Muscle layer of colon (tissue), 2 donors: ENCODE data around the gene DNAH1.
"Not testable (repeated sequence)": the region's sequence is repeated elsewhere in the genome, so short reads cannot be mapped to it uniquely, and the experiment has no call there.

ENCODE experiments used
- H3K27ac ChIP-seq: one replicate; pipeline ENCODE4 v1.7.0; 2013; ENCODE audit warnings: low read depth, mild to moderate bottlenecking, low read length, moderate library complexity
- H3K27me3 ChIP-seq, 2 donors: one replicate each; pipeline ENCODE4 v1.7.0; 2013; ENCODE audit warnings: low read length in 2 of 2, mild to moderate bottlenecking in 2 of 2; ENCODE audit not compliant: insufficient read depth in 2 of 2, control insufficient read depth in 1 of 2
- H3K36me3 ChIP-seq: one replicate; pipeline ENCODE4 v1.7.0; 2013; ENCODE audit warnings: mild to moderate bottlenecking, low read length; ENCODE audit not compliant: insufficient read depth
- H3K4me1 ChIP-seq: one replicate; pipeline ENCODE4 v1.7.0; 2013; ENCODE audit warnings: mild to moderate bottlenecking, low read length; ENCODE audit not compliant: insufficient read depth
- H3K4me3 ChIP-seq, 2 donors: one replicate each; pipeline ENCODE4 v1.7.0; 2013; ENCODE audit warnings: low read length in 2 of 2, low read depth in 1 of 2, mild to moderate bottlenecking in 1 of 2, moderate library complexity in 1 of 2
- H3K9ac ChIP-seq: one replicate; pipeline ENCODE4 v1.7.0; 2013; ENCODE audit warnings: low read length
- H3K9me3 ChIP-seq: one replicate; pipeline ENCODE4 v1.7.0; 2013; ENCODE audit warnings: mild to moderate bottlenecking, low read length
- donor health status: abdominal sarcoma.
- donor health status: Adenocarcinoma of cecum.

DNAH1 gene

GRCh38 chr3:52315977-52316764 lies at the start of gene DNAH1:
Gene DNAH1, plus strand, starts transcription at chr3:52316319. Its CDS starts 6,124 bp downstream, at chr3:52322443.
- Histone ChIP-seq H3K9ac (no peak within 1 kb of the TSS), H3K27me3 (no peaks in the 10 kb centered on the region), H3K4me3 (peak within 1 kb of the TSS in 1 of 2 donors; percentile 63), H3K9me3 (no peaks in the 10 kb centered on the region), H3K4me1 (no peaks in the 10 kb centered on the region), H3K27ac (no peak within 1 kb of the TSS), H3K36me3 (no peaks in the 10 kb centered on the region)

- Histone ChIP-seq H3K9ac (no peak overlapping the region), H3K27me3 (no peaks in the 10 kb centered on the region), H3K4me3 (no peak overlapping the region), H3K9me3 (no peaks in the 10 kb centered on the region), H3K36me3 (peaks cover 55% of the 10 kb centered on the region), H3K4me1 (peaks cover 26% of the 10 kb centered on the region), H3K27ac (no peak overlapping the region)
These were observed 48.1 kb upstream of the DNAH1 start for GRCh38 chr3:52268036-52268435.

GRCh38 chr3:52269776-52270175 lies 46.3 kb upstream of the DNAH1 start:
- H3K36me3 ChIP-seq: peaks cover 38% of the 10 kb centered on the region
- no peaks in the 10 kb centered on the region for H3K9me3 ChIP-seq
- no peak overlapping the region for H3K4me3 ChIP-seq
- H3K4me1 ChIP-seq: peaks cover 34% of the 10 kb centered on the region
- no peaks in the 10 kb centered on the region for H3K27me3 ChIP-seq
- no peak overlapping the region for H3K9ac ChIP-seq
- no peak overlapping the region for H3K27ac ChIP-seq

- H3K27ac ChIP-seq: no peak overlapping the region
- H3K9me3 ChIP-seq: no peaks in the 10 kb centered on the region
- no peak overlapping the region for H3K4me3 ChIP-seq
- H3K4me1 ChIP-seq: peaks cover 34% of the 10 kb centered on the region
- no peak overlapping the region for H3K9ac ChIP-seq
- H3K27me3 ChIP-seq: no peaks in the 10 kb centered on the region
- peaks cover 36% of the 10 kb centered on the region for H3K36me3 ChIP-seq
These were observed 45.8 kb upstream of the DNAH1 start for GRCh38 chr3:52270252-52270754.

GRCh38 chr3:52272172-52272571 lies 43.9 kb upstream of the DNAH1 start:
- not testable (repeated sequence) for H3K9ac ChIP-seq, H3K4me3 ChIP-seq, H3K9me3 ChIP-seq, H3K27ac ChIP-seq, H3K27me3 ChIP-seq
- Histone ChIP-seq H3K4me1 (peaks cover 41% of the 10 kb centered on the region), H3K36me3 (peaks cover 21% of the 10 kb centered on the region)

GRCh38 chr3:52272831-52273230 lies 43.3 kb upstream of the DNAH1 start:
- no peak overlapping the region for H3K27ac ChIP-seq
- H3K4me3 ChIP-seq: no peak overlapping the region
- H3K27me3 ChIP-seq: no peaks in the 10 kb centered on the region
- peaks cover 41% of the 10 kb centered on the region for H3K4me1 ChIP-seq
- no peaks in the 10 kb centered on the region for H3K9me3 ChIP-seq
- H3K9ac ChIP-seq: no peak overlapping the region
- peaks cover 14% of the 10 kb centered on the region for H3K36me3 ChIP-seq

- H3K4me1 ChIP-seq: peaks cover 51% of the 10 kb centered on the region
- not testable (repeated sequence) for H3K27me3 ChIP-seq, H3K27ac ChIP-seq, H3K9me3 ChIP-seq, H3K4me3 ChIP-seq, H3K9ac ChIP-seq, H3K36me3 ChIP-seq
These were observed 41.3 kb upstream of the DNAH1 start for GRCh38 chr3:52274781-52275180.

- Histone ChIP-seq H3K9ac (peak overlapping the region; percentile 67), H3K36me3 (no peaks in the 10 kb centered on the region), H3K27ac (peak overlapping the region; percentile 96), H3K4me3 (peak overlapping the region; percentile 59 to 94), H3K4me1 (peaks cover 32% of the 10 kb centered on the region), H3K27me3 (no peaks in the 10 kb centered on the region), H3K9me3 (no peaks in the 10 kb centered on the region)
These were observed 38.8 kb upstream of the DNAH1 start for GRCh38 chr3:52277071-52277964.

GRCh38 chr3:52277972-52278509 lies 38.1 kb upstream of the DNAH1 start:
- H3K9ac ChIP-seq: peak overlapping the region; percentile 67
- H3K36me3 ChIP-seq: no peaks in the 10 kb centered on the region
- H3K27me3 ChIP-seq: no peaks in the 10 kb centered on the region
- H3K27ac ChIP-seq: peak overlapping the region; percentile 96
- peaks cover 28% of the 10 kb centered on the region for H3K4me1 ChIP-seq
- no peaks in the 10 kb centered on the region for H3K9me3 ChIP-seq
- peak overlapping the region; percentile 59 to 94 for H3K4me3 ChIP-seq

- no peaks in the 10 kb centered on the region for H3K36me3 ChIP-seq
These were observed 37.5 kb upstream of the DNAH1 start, which contains the start of gene WDR82 for GRCh38 chr3:52278510-52279069. Gene WDR82, minus strand, starts transcription at chr3:52278649. Its CDS starts 288 bp downstream, at chr3:52278361.

GRCh38 chr3:52279596-52279995 lies 36.5 kb upstream of the DNAH1 start:
- no peaks in the 10 kb centered on the region for H3K9me3 ChIP-seq
- H3K27me3 ChIP-seq: no peaks in the 10 kb centered on the region
- H3K36me3 ChIP-seq: no peaks in the 10 kb centered on the region
- H3K27ac ChIP-seq: peak overlapping the region; percentile 96
- peaks cover 21% of the 10 kb centered on the region for H3K4me1 ChIP-seq
- no peak overlapping the region for H3K9ac ChIP-seq
- H3K4me3 ChIP-seq: peak overlapping the region; percentile 59 to 94

More at GRCh38 chr3:52278510-52279069, 37.5 kb upstream of the DNAH1 start, which contains the start of gene WDR82:
- peak within 1 kb of the TSS; percentile 96 for H3K27ac ChIP-seq
- H3K4me1 ChIP-seq: peaks cover 28% of the 10 kb centered on the region
- H3K9ac ChIP-seq: peak within 1 kb of the TSS; percentile 67
- peak within 1 kb of the TSS; percentile 59 to 94 for H3K4me3 ChIP-seq
- H3K27me3 ChIP-seq: no peaks in the 10 kb centered on the region
- H3K9me3 ChIP-seq: no peaks in the 10 kb centered on the region
